ENCODE results near the gene IFNA8.

The IFNA8 gene

GRCh38 chr9:21399956-21400355 is 9.0 kb upstream of the IFNA8 start:
- H4K20me1 ChIP-seq (ENCODE audit: insufficient read depth, low read length, poor library complexity, severe bottlenecking): no peaks in the 10 kb centered on the region
- H3K9me3 ChIP-seq (ENCODE audit: insufficient read depth, low read depth, low read length): no peaks in the 10 kb centered on the region
- H2AFZ ChIP-seq (ENCODE audit: low read length): no peak overlapping the region
- TF ChIP-seq EZH2phosphoT487 (IDR thresholded peaks at IDR 0.05; ENCODE audit: borderline replicate concordance) (no peak), CTCF (conservative IDR thresholded peaks at IDR 0.05; ENCODE audit: low read length) (no peak)
- no peak overlapping the region for H3K4me2 ChIP-seq (ENCODE audit: low read depth, low read length, poor library complexity, severe bottlenecking)
- H3K4me1 ChIP-seq (ENCODE audit: insufficient read depth, low read length, poor library complexity, severe bottlenecking): no peaks in the 10 kb centered on the region
- H3K9ac ChIP-seq (ENCODE audit: low read depth, low read length, poor library complexity, severe bottlenecking): no peak overlapping the region
- H3K27me3 ChIP-seq (ENCODE audit: insufficient read depth, low read length, poor library complexity, severe bottlenecking): no peaks in the 10 kb centered on the region
- no peaks in the 10 kb centered on the region for H3K36me3 ChIP-seq (ENCODE audit: insufficient read depth, low read length)
- H3K4me3 ChIP-seq (ENCODE audit: low read length, poor library complexity, severe bottlenecking): no peak overlapping the region
- no peaks in the 10 kb centered on the region for H3K9me2 ChIP-seq (replicated peaks; ENCODE audit: low read depth, low read length)
- no peaks in the 10 kb centered on the region for H3F3A ChIP-seq (ENCODE audit: low read depth)
- H3K79me2 ChIP-seq (ENCODE audit: insufficient read depth, low read length): no peaks in the 10 kb centered on the region

- H3K9me2 ChIP-seq (replicated peaks; ENCODE audit: low read depth, low read length): no peaks in the 10 kb centered on the region
- no peak overlapping the region for H3K4me2 ChIP-seq (ENCODE audit: low read depth, low read length, poor library complexity, severe bottlenecking)
- no peak overlapping the region for H3K9ac ChIP-seq (ENCODE audit: low read depth, low read length, poor library complexity, severe bottlenecking)
- no peak overlapping the region for H3K4me3 ChIP-seq (ENCODE audit: low read length, poor library complexity, severe bottlenecking)
- no peak for TF ChIP-seq EZH2phosphoT487 (IDR thresholded peaks at IDR 0.05; ENCODE audit: borderline replicate concordance)
- no peak for TF ChIP-seq CTCF (conservative IDR thresholded peaks at IDR 0.05; ENCODE audit: low read length)
- no peaks in the 10 kb centered on the region for H3K27me3 ChIP-seq (ENCODE audit: insufficient read depth, low read length, poor library complexity, severe bottlenecking)
- H3F3A ChIP-seq (ENCODE audit: low read depth): no peaks in the 10 kb centered on the region
- no peaks in the 10 kb centered on the region for H3K36me3 ChIP-seq (ENCODE audit: insufficient read depth, low read length)
- H4K20me1 ChIP-seq (ENCODE audit: insufficient read depth, low read length, poor library complexity, severe bottlenecking): no peaks in the 10 kb centered on the region
- no peaks in the 10 kb centered on the region for H3K9me3 ChIP-seq (ENCODE audit: insufficient read depth, low read depth, low read length)
- no peaks in the 10 kb centered on the region for H3K79me2 ChIP-seq (ENCODE audit: insufficient read depth, low read length)
- H2AFZ ChIP-seq (ENCODE audit: low read length): no peak overlapping the region
- no peaks in the 10 kb centered on the region for H3K4me1 ChIP-seq (ENCODE audit: insufficient read depth, low read length, poor library complexity, severe bottlenecking)
Measured at GRCh38 chr9:21402386-21403251, 6.3 kb upstream of the IFNA8 start.

GRCh38 chr9:21404146-21404545 is 4.8 kb upstream of the IFNA8 start:
- no peak overlapping the region for H2AFZ ChIP-seq (ENCODE audit: low read length)

More at GRCh38 chr9:21404146-21404545, 4.8 kb upstream of the IFNA8 start:
- TF ChIP-seq EZH2phosphoT487 (IDR thresholded peaks at IDR 0.05; ENCODE audit: borderline replicate concordance): no peak
- TF ChIP-seq CTCF (conservative IDR thresholded peaks at IDR 0.05; ENCODE audit: low read length): no peak
- Histone ChIP-seq H3K4me1 (ENCODE audit: insufficient read depth, low read length, poor library complexity, severe bottlenecking) (no peaks in the 10 kb centered on the region), H3K9me2 (replicated peaks; ENCODE audit: low read depth, low read length) (no peaks in the 10 kb centered on the region), H3K4me2 (ENCODE audit: low read depth, low read length, poor library complexity, severe bottlenecking) (no peak overlapping the region), H3K4me3 (ENCODE audit: low read length, poor library complexity, severe bottlenecking) (no peak overlapping the region), H3K36me3 (ENCODE audit: insufficient read depth, low read length) (no peaks in the 10 kb centered on the region), H4K20me1 (ENCODE audit: insufficient read depth, low read length, poor library complexity, severe bottlenecking) (no peaks in the 10 kb centered on the region), H3K9ac (ENCODE audit: low read depth, low read length, poor library complexity, severe bottlenecking) (no peak overlapping the region), H3K79me2 (ENCODE audit: insufficient read depth, low read length) (no peaks in the 10 kb centered on the region), H3F3A (ENCODE audit: low read depth) (no peaks in the 10 kb centered on the region), H3K9me3 (ENCODE audit: insufficient read depth, low read depth, low read length) (no peaks in the 10 kb centered on the region), H3K27me3 (ENCODE audit: insufficient read depth, low read length, poor library complexity, severe bottlenecking) (no peaks in the 10 kb centered on the region)

Measured in Loucy (cell line).